Measurements from ENCODE around the gene TTC38. TPM values are rescaled to one million over a fixed set of nuclear protein-coding genes. Genes with fewer than 3 reads are reported as not detected.

Gene TTC38
- total and polyA plus RNA-seq, 2 donors (not counting 3 experiments of a cell fraction or from before 2014, with no cell fraction given) = 31.6 to 39.7 TPM

DNA sequence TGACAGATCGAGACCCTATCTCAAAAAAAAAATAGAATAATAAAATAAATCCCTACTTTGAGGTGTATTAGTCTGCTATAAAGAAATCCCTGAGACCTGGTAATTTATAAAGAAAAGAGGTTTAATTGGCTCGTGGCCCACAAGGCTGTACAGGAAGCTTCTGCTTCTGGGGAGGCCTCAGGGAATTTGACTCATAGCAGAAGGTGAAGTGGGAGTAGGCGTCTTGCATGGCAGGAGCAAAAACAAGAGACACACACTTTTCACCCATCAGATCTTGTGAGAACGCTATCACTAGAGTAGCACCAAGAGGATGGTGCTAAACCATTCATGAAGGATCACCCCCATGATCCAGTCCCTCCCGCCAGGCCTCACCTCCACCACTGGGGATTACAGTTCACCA is 46.9 kb upstream of the TTC38 start:
- no peaks in the 10 kb centered on the region for H3K36me3 ChIP-seq (ENCODE audit: control insufficient read depth in 2 of 2, extremely low read depth in 1 of 2, insufficient read depth in 2 of 2, low read length in 2 of 2)
- FAIRE-seq (no peak), DNase-seq (ENCODE audit: low read depth, low spot score) (no peak)
- TF ChIP-seq MYC (IDR thresholded peaks at IDR 0.05; ENCODE audit: low read depth, low read length) (no peak), FOS (IDR thresholded peaks at IDR 0.05; ENCODE audit: borderline replicate concordance, insufficient read depth, low read length) (no peak), POLR2A (IDR thresholded peaks at IDR 0.05; ENCODE audit: low read depth, low read length) (no peak), EZH2 (IDR thresholded peaks at IDR 0.05; ENCODE audit: borderline replicate concordance, low read depth, low read length, severe bottlenecking) (no peak), CTCF (IDR thresholded peaks at IDR 0.05; ENCODE audit: extremely low read depth in 1 of 2, insufficient read depth in 1 of 2, low read depth in 1 of 2, low read length in 2 of 2) (no peak), GATA2 (IDR thresholded peaks at IDR 0.05; ENCODE audit: insufficient read depth, insufficient read length, low read depth, low read length) (no peak), POLR2AphosphoS5 (IDR thresholded peaks at IDR 0.05; ENCODE audit: insufficient read depth, low read depth, low read length) (no peak), JUN (IDR thresholded peaks at IDR 0.05; ENCODE audit: borderline replicate concordance, insufficient read depth, insufficient read length, low read depth) (no peak)
- TF ChIP-seq, protein P1, sequence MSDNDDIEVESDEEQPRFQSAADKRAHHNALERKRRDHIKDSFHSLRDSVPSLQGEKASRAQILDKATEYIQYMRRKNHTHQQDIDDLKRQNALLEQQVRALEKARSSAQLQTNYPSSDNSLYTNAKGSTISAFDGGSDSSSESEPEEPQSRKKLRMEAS (IDR thresholded peaks at IDR 0.05; ENCODE audit: insufficient read depth, insufficient read length) = no peak
- ChIA-PET CTCF (interaction anchor here (0.6 kb wide), 1 partner anchor 321 kb away, joined by 3 read pairs; no protein-coding TSS in a partner anchor), POLR2A (no interaction called here)
- no TSS peak for BruUV-seq (replicated peaks)
- no peaks in the 10 kb centered on the region for H3K9me3 ChIP-seq (replicated peaks; ENCODE audit: control insufficient read depth, insufficient read depth, low read length)
- H3K4me3 ChIP-seq (replicated peaks in 1 of 3; ENCODE audit: insufficient read depth in 1 of 3, low read depth in 1 of 3, low read length in 3 of 3) = no peak overlapping the region
- H2AFZ ChIP-seq (ENCODE audit: low read depth, low read length) = no peak overlapping the region
- H3K4me1 ChIP-seq (ENCODE audit: control insufficient read depth, extremely low read depth, insufficient read depth, low read length) = no peaks in the 10 kb centered on the region
- no peaks in the 10 kb centered on the region for H3K9me1 ChIP-seq (replicated peaks; ENCODE audit: control insufficient read depth, extremely low read depth, insufficient read depth, low read length)
- no peak overlapping the region for H3K9ac ChIP-seq (replicated peaks; ENCODE audit: extremely low read depth, insufficient read depth, low read length)
- no peak overlapping the region for H3K4me2 ChIP-seq (ENCODE audit: insufficient read depth, low read length)
- H3K27ac ChIP-seq (ENCODE audit: insufficient read depth, low read depth, low read length) = no peak overlapping the region
- H3K79me2 ChIP-seq (ENCODE audit: control insufficient read depth, insufficient read depth, low read length) = no peaks in the 10 kb centered on the region
- no peaks in the 10 kb centered on the region for H4K20me1 ChIP-seq (replicated peaks; ENCODE audit: control insufficient read depth, extremely low read depth, insufficient read depth, low read length)
- intact Hi-C loops (cut with micrococcal nuclease) (no loop called here), dilution Hi-C loops (cut with MboI; ENCODE audit: extremely low pct_ligation_motif_present, low sequenced_read_pairs) (no loop called here)
- no peaks in the 10 kb centered on the region for H3K27me3 ChIP-seq (ENCODE audit: control insufficient read depth in 2 of 2, insufficient read depth in 2 of 2, low read length in 2 of 2)

All from endothelial cell of umbilical vein (primary cell).